ENCODE measurements around the gene PPY.
A peak's percentile ranks its signal among the peaks of the same experiment; 100 is the strongest.
"Not testable (repeated sequence)": the region's sequence is repeated elsewhere in the genome, so short reads cannot be mapped to it uniquely, and the experiment has no call there.

The PPY gene

DNA sequence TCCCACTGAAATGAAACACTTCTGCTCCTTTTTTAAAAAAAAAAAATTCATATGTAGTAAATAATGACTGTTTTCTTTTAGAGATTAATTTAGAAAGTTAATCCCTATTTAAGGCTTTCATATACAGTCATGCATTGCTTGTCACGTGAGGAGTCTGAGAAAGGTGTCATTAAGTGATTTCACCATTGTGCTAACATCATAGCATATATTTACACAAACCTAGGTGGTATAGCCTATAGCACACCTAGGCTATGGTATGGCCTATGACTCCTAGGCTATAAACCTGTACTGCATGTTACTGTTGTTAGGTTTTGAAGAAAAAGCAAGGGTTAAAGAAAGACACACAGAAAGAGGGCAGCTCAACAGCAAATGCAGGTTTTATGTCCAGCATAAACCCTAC is 13.7 kb downstream of the PPY start:
- FAIRE-seq = no peak

DNA sequence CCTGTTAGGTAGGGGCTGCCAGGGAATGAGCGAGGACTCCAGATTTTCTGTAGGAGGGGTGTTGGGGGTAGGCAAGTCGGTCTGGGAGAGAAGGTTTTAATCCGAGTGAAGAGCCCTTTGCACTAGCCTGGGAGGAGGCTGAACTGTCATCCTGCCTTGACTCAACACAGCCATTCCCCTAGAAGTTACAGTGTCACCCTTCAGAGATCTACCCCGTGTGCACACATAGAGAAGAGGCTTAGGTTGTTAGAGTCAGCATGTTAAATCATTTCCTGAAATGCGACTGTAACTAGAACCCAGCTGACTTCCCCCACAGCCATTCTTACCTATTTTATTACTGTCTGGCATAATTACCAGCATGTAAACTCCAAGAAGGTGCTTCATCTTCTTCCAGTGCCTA is 14.3 kb downstream of the PPY start:
- not testable (repeated sequence) for FAIRE-seq

GRCh38 chr17:43927060-43927864 is 15.0 kb downstream of the PPY start:
- no peak for FAIRE-seq

GRCh38 chr17:43924558-43924957 is 17.7 kb downstream of the PPY start:
- no peak for FAIRE-seq

DNA sequence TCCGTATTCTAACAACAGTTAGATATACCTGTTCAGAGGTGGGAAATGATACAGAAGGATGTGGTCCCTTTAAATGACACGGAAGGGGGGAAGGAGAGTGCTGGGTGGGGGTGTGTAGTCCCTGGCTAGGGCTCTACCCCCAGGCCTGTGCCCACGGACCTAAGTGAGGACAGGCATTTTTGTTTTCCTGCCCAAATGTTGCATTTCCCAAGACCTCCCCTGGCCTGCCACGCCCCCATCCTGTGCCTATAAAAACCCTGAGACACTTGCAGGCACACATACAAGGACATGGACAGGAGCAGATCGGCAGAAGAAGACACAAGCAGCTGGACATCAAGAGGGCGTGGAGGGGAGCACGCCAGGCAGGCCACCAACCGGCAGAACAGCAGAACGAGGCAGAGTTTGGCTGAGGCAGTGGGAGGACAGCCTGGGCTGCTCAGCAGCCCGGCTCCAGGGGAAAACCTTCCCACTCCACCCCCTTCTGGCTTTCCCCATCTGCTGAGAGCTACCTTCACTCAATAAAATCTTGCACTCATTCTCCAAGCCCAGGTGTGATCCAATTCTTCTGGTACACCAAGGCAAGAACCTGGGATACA is 21.7 kb downstream of the PPY start:
- FAIRE-seq = no peak

- FAIRE-seq = no peak
Observed at GRCh38 chr17:43918026-43918389, 24.3 kb downstream of the PPY start.

- FAIRE-seq = no peak
Observed at GRCh38 chr17:43917348-43918025, 24.8 kb downstream of the PPY start.

GRCh38 chr17:43917016-43917347 is 25.3 kb downstream of the PPY start:
- no peak for FAIRE-seq

DNA sequence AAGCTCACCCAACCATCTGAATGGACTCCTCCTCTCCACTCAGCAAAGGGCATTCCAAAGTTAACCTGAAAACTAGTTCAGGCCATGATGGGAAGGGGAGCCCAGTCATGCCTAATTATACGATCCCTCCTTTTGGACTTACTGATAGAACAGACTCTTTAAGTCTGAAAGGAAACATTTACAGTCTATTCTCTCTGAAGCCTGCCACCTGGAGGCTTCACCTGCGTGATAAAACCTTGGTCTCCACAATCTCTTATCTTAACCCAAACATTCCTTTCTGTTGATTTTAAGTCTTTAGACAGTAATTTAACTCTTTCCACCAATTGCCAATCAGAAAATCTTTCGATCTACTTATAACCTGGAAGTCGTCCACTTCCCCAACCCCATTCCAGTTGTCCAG is 25.9 kb downstream of the PPY start:
- no peak for FAIRE-seq

- FAIRE-seq = no peak
Observed at GRCh38 chr17:43915559-43915958, 26.7 kb downstream of the PPY start.

DNA sequence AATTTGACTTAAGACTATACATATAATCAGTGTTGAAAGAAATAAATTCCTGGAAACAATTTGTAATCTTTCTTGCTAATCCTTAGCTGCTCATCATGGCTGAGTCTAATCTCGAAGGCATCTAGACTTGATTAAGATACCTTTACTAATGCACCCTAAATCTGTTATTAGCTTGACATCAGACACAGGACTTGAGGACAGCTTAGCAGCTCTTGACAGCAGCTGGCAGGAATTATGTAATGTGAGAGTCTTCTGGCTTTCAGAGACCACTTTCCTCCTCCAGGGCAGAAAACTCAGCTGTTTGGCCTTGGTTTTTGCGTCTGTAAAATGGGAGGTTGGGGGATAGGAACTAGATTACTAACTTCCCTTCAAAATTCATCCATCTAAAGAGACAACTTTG is 27.8 kb downstream of the PPY start:
- no peak for FAIRE-seq

GRCh38 chr17:43913584-43913983 is 28.7 kb downstream of the PPY start:
- no peak for FAIRE-seq

DNA sequence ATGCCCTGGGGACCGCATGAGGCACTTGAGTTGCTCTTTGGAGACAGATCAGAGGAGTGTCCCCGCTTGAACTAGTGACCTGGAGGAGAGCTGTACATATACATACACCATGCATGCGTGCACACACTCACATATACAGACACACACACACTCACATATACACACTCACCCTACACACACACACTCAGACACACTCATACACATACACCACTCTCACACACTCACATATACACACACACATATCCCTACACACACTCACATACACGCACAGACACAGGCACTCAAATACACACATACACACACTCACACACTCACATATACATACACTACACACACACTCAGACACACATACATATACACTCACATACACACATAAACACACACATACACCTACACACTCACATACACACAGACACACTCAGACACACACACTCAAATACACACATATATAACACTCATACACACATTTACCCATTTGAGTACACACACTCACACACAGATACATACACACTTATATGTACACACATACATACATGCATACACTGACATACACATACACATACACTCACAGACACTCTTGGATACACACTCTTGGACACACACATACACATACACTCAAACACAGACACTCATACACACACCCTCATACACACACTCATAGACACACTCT is 29.5 kb downstream of the PPY start:
- no peak for FAIRE-seq

- FAIRE-seq = no peak
Observed at GRCh38 chr17:43911904-43912303, 30.4 kb downstream of the PPY start.

DNA sequence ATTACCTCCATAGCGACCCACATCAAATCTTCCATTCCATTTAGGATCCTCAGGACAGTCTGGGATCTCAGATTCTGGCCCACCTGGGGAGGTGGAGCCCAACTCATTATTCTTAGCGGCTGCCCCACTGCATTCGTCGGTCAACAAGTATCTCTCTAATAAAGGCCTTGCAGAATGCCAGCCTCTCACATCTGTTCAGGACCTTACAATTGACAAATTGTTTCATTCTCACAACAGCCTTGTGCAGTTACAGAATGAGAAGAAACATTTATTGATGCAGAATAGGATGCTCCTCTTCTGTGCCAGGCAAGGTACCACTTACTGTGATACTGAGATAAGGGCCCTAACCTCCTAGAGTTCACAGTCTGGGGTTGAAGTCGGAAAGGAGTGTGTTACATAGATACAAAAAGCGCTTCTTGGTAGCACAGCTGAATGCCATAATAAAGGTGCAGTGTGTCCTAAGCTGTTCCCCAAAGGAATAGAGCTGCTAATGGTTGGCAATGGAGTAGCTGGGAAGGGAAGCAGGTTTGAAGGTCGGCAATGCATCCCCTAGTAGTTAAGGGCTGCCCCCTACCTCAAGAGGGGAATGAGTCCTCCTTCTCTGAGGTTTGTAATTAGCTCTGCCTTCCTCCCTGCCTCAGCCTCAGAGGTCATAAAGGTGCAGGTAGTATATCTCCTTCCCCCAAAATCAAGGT is 32.6 kb downstream of the PPY start:
- FAIRE-seq = no peak

- FAIRE-seq = peak; percentile 37
Observed at GRCh38 chr17:43907998-43908721, 34.1 kb downstream of the PPY start.

DNA sequence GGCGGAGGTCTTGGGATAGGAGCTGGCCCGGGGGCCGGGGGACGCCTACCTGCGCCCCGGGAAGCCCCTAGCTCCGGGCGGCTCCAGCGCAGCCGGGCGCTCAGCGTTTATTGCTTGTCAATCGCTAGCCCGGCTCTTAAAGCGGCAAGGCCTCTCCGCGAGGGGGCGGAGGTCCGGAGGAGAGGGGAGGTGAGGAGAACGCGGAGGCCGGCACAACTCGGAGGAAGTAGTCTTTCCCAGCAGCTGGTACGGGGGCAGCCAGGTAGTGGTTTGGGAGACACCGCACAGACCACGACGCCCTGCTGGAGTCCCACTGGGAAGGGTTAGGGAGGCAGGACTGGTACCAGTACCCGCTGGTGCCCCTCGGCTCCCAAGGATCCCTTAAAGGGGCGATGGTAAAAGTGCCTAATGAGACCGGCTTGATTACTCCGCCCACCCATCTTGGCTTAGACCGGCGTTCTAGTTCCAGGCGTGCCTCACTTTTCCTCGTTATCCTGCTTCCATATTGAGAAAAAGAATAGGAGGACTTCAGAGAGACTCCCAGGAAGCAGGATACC is 34.8 kb downstream of the PPY start, which contains the start of gene MPP2:
MPP2 (minus strand) TSS at position 112 of the 557 bp plus-strand sequence. CDS start 3,076 bp downstream, outside the sequence.
- no peak for FAIRE-seq

DNA sequence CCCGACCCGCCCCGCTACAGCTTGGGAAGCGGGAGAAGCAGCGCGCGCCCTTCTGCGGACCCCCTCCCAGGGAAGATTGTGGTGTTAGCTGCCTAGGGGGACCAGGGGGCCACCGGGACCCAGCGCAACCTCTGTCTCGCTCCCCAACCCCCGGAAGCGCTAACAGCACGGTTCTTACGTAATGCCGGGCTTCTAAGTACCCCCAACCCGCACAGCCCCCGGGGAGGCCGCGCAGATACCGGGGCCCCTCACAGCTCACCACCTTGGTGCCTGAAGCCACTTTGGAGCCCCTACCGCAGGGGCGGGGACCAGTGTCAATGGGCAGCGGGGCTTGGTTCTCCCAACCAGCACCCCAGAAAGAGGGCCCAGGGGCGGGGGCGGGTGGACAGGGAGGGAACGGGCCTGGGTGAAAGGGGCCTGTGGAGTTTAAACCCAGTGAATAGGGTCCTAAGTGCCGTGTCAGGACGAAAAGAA is 35.3 kb downstream of the PPY start:
- FAIRE-seq = no peak

DNA sequence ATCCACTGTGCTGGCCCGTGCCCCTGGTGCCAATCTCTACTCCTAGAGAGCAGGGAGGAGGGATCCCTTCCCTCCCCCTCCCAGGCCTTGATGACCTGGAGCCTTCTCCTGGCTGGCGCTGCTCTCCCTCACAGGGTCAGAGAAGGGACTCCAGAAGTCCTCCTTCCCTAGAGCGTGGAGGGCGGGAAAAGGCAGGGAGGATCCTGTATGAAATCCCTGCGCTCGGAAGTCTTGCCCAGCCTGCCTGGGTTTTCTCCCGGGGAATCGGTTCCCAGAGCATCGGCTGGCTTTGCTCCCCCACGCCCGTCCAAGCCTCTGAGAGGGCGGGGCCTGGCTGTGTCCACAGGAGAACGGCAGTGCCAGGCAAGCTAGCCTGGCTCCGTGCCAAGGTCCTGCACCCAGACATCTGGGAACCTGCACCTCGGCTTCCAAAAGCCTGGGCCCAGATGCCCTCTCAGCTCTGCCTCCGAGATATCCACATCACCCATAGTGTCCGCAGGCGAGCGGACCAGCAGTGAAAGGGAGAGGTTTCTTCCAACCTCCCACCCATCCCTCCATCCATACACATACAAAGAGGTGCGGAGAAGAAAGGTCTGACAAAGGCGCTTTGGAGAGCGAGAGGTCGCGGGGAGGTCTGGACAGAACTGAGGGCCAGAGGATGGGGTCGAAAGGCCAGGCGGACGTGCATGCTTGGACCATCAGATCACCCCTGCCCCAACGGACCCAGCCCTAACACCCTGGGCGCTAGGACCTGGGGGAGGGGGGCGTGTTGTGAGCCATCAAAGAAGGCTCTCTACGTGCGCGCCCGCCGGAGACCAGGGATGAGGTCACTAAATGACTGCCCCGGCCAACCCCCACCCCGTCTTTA is 36.1 kb downstream of the PPY start:
- no peak for FAIRE-seq

DNA sequence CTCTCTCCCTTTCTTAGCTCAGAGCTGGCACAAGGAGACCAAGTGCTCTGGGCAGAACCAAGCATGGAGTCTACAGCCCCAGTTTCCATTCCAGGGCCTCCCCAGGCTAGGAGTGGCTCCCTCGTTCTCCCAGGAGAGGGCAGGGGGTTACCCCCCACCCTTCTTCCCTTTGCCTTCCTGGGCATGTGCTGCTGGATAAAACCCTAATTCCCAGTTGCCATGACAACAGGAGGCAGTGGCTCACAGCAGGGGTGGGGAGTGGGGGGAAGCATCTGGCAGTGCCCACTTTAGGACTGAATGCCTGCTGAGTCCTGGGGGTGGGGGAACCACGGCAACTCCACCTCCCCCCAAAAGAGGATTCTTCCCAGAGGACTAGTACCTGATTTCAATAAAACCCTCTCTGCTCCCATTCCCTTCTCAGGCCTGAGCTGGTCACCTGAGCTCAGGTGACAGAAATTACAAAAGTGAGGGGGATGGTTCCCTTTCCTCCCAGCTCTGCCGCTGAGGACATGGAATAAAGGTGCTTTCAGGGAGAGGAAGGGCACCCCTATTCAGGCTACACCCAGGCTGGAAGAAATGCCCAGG is 36.8 kb downstream of the PPY start:
- FAIRE-seq = no peak

Measured in A204.1 (cell line).